Measurements from ENCODE around the gene HSF2. TPM values are rescaled to one million over a fixed set of nuclear protein-coding genes. Genes with fewer than 3 reads are reported as not detected.

HSF2 gene, protein sequence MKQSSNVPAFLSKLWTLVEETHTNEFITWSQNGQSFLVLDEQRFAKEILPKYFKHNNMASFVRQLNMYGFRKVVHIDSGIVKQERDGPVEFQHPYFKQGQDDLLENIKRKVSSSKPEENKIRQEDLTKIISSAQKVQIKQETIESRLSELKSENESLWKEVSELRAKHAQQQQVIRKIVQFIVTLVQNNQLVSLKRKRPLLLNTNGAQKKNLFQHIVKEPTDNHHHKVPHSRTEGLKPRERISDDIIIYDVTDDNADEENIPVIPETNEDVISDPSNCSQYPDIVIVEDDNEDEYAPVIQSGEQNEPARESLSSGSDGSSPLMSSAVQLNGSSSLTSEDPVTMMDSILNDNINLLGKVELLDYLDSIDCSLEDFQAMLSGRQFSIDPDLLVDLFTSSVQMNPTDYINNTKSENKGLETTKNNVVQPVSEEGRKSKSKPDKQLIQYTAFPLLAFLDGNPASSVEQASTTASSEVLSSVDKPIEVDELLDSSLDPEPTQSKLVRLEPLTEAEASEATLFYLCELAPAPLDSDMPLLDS
- polyA plus RNA-seq, result 1 to 10 TPM; 3.1 to 8.4 (median 6.4) TPM

DNA sequence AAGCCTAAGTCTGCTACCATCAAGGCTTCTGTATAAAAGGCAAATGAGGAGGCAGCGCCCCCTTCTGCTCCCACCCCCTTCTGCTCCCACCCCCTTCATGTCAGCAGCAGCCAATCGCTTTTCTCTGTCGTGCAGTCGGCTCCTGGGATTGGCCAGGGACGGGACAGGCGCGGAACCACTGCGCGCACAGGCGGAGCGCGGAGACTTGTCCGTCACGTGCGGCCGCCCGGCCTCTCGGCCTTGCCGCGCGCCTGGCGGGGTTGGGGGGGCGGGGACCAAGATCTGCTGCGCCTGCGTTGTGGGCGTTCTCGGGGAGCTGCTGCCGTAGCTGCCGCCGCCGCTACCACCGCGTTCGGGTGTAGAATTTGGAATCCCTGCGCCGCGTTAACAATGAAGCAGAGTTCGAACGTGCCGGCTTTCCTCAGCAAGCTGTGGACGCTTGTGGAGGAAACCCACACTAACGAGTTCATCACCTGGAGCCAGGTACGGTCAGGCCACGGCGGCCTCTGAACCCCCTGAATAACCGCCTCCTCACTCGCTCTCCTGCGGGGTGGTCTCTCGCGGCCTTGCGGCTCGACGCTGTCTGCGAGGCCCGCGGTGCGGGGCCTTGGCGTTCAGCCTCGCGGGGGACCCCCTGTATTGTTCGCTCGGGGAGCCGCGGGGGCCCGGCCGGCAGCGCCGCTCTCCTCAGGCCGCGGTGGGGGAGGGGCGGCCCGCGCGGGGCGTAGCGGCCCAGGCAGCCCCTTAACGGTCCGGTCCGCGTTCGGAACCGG, at the start of gene HSF2:
TSS of gene HSF2 (plus strand) at position 305 of the 773 bp plus-strand sequence. CDS start at position 391, 86 bp downstream.
- no peak within 1 kb of the TSS for H3K27ac ChIP-seq (ENCODE audit: low read depth, low read length)
- WGBS, 3 donors, result 0 to 1% (median 1%) methylated on average over 65 to 82 of the region's 82 CpGs

DNA sequence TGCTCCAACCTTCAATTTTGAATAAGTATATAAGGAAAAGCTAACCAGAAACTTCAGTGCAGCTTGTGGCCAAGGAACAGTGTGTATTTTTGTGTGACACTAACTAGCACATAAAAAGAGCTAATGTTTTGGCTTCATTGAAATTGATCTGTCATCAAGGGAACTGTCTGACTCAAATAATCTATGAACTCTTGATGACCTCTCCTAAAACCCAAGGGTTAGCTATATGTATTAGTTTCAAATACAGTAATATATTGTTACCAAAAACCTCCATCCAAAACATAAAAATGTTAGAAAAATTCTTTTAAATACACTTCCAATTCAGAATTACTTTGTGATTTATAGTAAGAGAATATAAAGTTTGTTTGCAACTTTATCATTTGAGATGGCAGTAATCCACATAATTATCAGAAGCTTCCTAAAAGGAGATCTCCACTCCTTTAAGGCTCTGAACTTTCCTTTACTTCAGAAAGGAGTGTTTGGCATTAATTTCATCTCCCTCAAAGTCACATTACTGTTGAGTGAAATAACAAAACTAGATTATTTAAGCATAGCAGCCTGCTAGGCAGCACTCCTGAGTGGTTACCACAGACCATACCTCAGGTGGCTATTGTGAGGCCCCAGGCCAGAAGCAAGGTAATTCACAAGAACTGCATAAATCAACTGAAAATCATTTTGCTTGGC, 46.3 kb upstream of the HSF2 start:
- H3K27ac ChIP-seq (ENCODE audit: low read depth, low read length), result no peak overlapping the region

DNA sequence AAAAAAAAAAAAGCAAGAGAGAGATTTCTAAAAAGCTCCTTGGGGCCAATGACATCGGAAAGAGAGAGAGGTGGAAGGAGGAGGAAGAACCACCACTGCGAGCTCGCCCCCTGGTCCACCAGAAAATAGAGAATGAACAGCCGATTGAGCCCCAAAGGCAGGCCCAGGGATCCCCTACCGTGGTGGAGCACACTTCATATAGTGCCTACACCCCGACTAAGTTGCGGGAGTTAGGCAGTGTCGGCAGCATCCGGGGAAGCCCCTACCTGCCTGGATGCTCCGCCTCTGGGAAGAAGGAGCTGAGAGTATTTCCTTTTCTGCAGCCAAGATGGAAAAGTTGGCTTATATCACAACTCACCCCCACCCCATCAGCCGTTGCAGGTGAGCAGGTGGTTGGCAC, 38.6 kb upstream of the HSF2 start:
- 76 to 86% (median 79%) methylated on average over 11 of the region's 11 CpGs for WGBS, 3 donors

DNA sequence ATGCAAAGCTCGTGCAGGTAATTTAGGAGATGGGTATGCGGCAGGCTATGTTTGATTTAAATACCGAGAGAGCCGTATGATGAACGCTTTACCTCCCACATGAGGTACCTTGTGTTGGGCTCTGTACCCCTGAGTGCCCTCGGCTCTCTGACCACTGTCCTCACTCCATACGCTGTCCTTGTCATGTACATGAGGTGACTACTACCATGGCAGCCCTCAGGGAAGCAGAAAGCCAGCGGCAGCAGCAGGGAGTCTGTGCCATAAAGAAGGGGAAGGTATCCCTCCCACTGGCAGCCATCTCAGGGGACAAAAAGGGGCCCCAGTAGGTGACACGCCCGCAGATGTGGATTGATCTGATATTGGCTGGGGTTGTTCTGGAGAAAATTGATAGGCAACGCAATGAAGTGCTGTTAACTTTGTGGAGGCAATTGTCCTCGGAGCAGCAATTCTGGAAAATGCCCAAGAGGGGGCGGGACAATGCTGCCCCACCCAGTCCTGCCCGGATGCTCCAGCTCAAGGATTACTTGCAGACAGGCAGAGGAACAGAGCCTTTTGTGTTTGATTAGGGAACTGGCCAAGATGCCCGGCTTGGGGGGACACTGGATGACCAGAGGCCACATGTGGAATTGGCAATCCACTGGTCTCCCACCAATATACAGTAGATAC, 38.0 kb upstream of the HSF2 start:
- no peak overlapping the region for H3K27ac ChIP-seq (ENCODE audit: low read depth, low read length)
- 86 to 88% (median 87%) methylated on average over 15 of the region's 15 CpGs for WGBS, 3 donors

More for the DNA sequence above, 38.6 kb upstream of the HSF2 start:
- no peak overlapping the region for H3K27ac ChIP-seq (ENCODE audit: low read depth, low read length)

DNA sequence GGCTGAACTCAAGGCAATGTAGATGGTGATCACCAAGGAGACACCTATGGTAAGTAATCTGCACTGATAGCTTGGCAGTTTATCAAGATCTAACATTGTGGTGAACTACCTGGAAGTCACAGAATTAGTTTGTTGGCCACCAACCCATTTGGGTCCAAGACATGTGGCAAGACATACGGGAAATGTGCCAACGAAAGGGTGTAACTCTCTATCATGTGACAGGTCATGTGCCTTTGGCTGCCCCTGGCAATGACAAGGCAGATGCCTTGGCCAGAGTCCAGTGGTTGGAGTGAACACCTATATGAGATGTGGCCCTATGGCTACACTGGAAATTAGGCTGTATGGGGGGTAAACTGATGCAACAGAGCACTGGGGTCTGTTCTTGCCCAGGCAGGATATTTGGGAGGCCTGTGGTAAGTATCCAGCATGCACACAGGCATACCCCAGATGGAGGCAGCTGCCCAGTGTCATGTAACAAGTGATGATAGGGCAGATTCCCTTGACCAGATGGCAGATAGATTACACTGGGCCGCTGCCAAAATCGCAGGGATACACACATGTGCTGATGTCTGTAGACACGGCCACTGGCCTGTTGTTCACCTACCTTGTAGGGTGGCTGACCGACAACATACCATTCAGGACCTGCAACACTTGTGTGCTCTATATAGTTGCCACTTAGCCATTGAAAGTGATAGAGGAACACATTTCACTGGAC, 35.5 kb upstream of the HSF2 start:
- 82 to 88% (median 84%) methylated on average over 6 of the region's 6 CpGs for WGBS, 3 donors
- H3K27ac ChIP-seq (ENCODE audit: low read depth, low read length), result no peak overlapping the region

DNA sequence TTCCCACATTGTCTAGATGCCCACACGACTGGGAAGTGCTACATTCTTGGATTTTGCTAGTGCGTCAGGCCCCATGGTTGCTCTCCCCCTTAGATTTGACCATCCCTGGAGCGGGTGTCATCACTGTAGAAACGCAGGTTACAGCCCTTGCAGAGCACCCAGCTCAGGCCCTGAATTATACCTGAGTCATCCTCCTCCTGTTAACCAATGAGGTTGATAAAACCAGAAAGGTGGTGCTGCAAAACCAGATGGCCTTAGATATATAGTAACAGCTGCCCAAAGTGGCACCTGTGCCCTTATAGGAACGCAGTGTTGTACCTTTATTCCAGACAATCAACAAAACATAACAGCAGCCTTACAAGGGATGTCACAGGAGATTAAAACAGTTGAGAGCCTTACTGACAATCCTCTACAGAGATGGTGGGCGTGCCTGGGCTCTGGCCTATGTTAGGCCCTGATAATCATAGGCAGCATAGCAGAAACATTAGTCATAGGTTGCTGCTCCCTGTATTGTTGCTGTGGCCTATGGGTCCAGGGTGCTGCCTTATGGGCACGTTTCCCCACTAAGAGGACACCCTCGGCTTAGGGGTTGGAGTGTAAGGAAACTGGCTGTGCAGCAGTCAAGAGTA, 33.6 kb upstream of the HSF2 start:
- WGBS, 3 donors, result 84 to 90% (median 87%) methylated on average over 8 of the region's 8 CpGs
- no peak overlapping the region for H3K27ac ChIP-seq (ENCODE audit: low read depth, low read length)

DNA sequence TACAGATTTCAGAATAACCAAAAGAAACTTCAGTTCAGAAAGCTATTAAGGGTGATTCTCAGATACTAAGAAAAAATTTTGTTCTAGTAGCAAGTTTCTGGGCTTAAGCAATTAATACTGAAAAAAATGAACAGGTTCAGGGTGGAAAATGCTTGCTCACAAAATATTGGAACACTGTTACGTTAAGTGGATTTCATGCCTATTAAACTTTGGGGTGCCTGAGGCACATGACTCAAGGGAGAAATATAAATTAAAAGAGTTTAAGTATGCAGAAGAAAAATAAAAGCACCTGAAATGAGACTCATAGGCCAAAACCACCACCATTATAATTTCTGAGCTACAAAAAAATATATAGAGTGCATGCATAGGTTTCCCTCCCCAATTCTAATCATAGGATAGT, 32.3 kb upstream of the HSF2 start:
- H3K27ac ChIP-seq (ENCODE audit: low read depth, low read length), result no peak overlapping the region
- WGBS, 3 donors, result 82 to 94% (median 90%) methylated on average over 1 of the region's 1 CpG

DNA sequence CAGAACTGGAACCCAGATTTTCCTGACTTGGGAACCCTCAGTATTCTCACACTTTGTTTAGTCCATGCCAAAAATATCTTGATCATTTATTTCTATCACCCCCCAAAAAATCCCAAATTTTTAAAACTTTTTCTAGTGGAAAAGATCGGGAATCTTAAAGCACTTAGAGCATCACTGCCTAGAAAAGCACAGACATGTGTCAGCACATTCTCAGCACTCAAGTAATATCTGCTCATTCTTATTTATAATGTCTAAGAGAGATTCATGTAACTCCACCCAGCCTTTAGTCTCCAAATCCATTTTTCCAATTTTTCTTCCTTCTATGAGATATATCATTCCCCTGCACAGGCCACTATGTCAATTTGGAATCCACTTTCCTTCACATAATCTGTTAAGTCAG, 29.9 kb upstream of the HSF2 start:
- no peak overlapping the region for H3K27ac ChIP-seq (ENCODE audit: low read depth, low read length)
- WGBS, 3 donors, result 73 to 88% (median 79%) methylated on average over 1 of the region's 1 CpG

DNA sequence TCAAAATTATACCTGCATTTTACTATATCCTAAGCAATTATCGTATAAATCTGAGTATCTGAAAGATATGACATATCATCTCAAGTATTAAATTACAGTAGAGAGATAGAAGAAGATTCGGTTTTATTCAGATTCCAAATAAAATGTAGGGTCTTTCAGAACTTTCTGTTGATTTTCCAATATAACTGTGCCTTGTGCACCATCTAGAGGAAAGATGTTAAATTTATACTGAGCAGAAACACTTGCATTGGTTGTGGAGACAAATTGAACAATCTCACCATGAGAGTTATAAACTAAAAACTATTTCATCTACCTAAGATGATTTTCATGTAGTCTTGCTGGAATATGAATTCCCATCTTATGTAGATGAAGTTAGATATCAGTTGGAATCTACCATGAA, 26.8 kb upstream of the HSF2 start:
- 20 to 39% (median 29%) methylated on average over 2 of the region's 2 CpGs for WGBS, 3 donors
- H3K27ac ChIP-seq (ENCODE audit: low read depth, low read length), result no peak overlapping the region

DNA sequence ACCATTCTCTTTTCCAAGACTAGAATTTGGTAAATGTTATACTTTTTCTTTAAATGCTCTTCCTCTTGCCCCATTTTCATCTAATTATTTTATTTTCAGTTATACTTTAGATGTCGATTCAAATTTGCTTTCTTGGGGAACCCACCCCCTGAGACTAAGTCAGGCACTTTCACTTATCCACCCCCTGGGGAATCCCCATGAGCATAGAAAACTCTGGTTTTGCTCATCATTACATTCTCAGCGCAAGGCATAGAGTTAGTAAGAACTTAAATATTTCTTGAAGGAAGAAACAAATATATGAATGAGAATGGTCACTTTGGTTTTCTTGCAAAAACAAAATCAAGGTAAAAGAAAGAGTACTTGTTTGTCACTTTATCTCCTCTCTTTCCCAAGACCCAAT, 25.1 kb upstream of the HSF2 start:
- 86 to 91% (median 88%) methylated on average over 2 of the region's 2 CpGs for WGBS, 3 donors
- H3K27ac ChIP-seq (ENCODE audit: low read depth, low read length), result no peak overlapping the region

DNA sequence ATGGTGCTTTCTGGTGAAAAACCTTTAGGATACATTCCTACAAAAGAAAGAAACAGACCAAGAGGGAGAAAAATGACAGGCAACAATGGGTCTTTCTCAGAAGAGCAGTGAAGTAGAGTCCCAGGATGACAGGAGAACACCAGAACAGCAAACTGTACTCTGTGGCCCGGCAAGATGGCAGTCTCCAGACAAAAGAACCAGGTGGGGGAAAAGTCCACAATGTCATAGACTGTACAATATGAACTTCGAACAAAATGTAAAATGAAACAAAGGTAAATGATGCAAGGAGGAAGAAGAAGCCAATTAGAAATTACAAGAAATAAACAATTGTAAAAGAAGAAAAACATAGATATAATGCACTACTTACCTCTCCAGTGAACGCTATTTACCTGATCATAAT, 23.2 kb upstream of the HSF2 start:
- H3K27ac ChIP-seq (ENCODE audit: low read depth, low read length), result no peak overlapping the region
- 64 to 73% (median 70%) methylated on average over 3 of the region's 3 CpGs for WGBS, 3 donors

DNA sequence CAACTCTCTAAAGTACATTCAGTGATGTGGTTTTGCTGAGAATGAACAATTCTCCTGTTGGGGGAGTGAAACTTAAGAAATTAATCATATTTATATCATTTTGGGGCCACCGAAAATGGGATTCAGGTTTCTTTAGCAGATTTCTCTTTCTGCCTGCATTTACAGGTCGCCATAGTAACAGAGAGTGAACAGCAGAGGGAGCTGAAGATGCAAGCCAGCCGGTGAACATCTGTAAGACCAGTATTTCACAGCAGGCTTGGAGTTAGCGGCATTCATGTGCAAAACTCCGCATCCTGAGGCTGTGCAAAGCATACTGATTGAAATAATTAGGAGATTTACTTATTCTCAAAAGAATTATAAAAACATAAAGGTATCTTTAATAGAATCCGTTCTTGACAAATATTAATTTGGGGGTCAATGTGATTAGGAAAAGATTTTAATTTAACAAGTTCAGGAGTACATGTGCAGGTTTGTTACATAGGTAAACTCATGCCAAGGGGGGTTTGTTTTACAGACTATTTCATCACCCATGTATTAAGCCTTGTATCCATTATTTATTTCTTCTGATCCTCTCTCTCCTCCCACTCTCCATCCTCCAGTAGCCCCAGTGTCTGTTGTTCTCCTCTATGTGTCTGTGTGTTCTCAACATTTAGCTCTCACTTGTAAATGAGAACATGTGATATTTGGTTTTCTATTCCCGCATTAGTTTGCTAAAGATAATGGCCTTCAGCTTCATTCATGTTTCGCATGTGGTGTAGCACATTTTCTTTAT, 17.8 kb upstream of the HSF2 start:
- WGBS, 3 donors, result 18 to 20% (median 18%) methylated on average over 8 of the region's 8 CpGs
- H3K27ac ChIP-seq (ENCODE audit: low read depth, low read length), result no peak overlapping the region

DNA sequence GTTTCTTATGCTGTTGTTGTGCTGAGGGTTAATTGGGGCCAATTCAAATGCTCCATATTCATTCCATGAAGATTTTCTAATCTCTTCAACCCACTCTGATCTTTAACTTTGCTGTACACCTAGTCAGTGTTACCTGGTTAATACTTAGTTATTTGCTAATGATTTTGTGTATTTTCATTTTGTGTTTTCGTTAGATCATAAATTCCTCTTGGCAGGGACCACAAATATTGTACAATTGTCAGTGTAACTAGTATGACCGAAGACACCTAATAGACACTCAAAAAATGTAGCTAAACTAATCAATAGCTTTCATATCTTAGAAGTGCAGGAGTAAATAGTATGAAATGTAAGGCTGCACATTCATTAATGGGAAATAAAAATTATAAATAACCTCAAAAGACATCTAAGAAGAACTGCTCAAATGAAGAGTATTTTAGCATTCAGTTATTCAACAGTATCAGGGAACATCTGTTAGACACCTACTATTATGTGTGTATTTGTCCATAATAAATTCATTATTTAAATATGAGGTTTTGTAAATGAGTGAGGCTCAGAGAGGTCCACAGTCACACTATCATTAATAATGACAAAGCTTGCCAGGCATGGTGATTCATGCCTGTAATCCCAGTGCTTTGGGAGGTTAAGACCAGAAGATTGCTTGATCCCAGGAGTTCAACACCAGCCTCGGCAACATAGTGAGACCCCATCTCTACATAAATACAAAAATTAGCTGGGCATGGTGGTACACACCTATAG, 13.4 kb upstream of the HSF2 start:
- 58 to 80% (median 79%) methylated on average over 3 of the region's 3 CpGs for WGBS, 3 donors
- no peak overlapping the region for H3K27ac ChIP-seq (ENCODE audit: low read depth, low read length)

DNA sequence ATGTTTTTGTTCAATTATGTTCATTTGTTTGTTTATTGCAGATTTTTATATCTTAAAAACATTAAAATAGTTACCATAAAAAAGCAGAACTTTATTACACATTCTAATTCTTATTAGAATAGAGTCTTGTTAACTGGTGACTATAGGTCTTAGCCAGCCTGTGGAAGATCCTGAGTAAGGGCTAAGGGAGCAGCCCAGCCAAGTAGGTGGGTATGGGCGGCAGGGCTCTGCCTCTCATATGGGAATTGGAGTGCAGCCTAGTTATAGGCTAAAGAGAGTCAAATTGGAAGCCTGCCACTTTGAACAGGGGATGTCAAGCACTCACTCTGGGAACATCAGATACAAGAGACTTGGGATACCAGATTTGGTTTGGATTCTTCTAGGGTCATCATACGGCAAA, 10.5 kb upstream of the HSF2 start:
- no peak overlapping the region for H3K27ac ChIP-seq (ENCODE audit: low read depth, low read length)
- 92 to 95% (median 93%) methylated on average over 2 of the region's 2 CpGs for WGBS, 3 donors

DNA sequence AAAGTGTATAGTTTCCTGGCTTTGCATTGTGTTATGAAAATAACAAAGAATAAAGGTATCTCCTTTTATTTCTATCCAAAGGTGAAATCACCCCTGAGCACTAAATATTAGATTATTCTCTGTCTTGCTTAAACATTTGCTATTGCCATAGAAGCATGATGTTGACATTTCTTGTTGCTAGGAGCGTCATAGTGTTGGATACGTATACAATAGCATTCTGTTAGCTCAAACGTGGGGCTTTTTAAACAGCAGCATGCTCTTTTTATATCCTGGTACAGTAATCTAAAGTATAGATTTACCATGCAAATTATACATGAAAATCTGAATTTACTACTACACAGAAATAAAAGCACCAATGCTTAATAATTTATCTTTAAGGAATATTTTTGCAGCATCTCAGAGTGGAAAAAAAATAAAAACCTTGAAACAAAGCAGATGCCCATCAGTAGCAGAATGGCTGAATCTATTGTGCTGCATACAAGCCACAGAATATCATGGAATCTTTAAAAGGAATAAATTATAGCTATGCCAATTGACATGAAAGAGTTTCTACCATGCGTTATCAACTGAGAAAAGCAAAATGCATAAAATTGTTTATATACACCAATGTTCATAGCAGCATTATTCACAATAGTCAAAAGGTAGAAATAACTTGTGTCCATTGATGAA, 9.6 kb upstream of the HSF2 start:
- WGBS, 3 donors, result 48 to 68% (median 61%) methylated on average over 4 of the region's 4 CpGs

More for the DNA sequence above, 9.6 kb upstream of the HSF2 start:
- H3K27ac ChIP-seq (ENCODE audit: low read depth, low read length), result no peak overlapping the region
